ENCODE measurements around the gene BTNL3. TPM values are rescaled to one million over a fixed set of nuclear protein-coding genes. Genes with fewer than 3 reads are reported as not detected.

Gene BTNL3
- total and polyA plus RNA-seq, 2 experiments from 2014 or later: 0.08 TPM; not detected in 1

DNA sequence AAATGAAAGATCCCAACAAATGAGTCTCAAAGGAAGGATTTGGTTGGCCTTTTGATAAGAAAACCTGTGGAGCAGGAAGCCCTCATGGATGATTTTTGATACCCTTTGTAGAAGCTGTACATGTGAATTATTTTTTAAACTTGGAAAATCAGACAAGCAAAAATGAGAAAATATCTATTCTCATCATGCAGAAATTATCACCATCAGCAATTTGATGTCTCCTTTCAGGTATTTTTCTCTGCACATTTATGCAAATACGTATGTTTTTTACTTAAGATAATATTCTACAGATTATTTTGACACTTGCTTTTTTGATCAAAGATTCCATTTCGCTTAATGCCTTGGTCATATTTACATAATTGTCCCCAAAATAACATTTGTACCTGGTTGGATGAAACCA, 58.6 kb downstream of the BTNL3 start:
- no peak for DNase-seq (ENCODE audit: low spot score)
- H3K9me3 Mint-ChIP-seq: no peaks in the 10 kb centered on the region; the same call in 2 of the 3 replicates
- Histone ChIP-seq H3K27me3 (ENCODE audit: insufficient read depth) (peaks cover 49% of the 10 kb centered on the region), H4K20me1 (replicated peaks; ENCODE audit: insufficient read depth) (peaks cover 5% of the 10 kb centered on the region), H2AFZ (no peak overlapping the region), H3K27ac (ENCODE audit: low read depth) (no peak overlapping the region), H3K4me2 (no peak overlapping the region), H3K79me2 (replicated peaks; ENCODE audit: insufficient read depth) (no peaks in the 10 kb centered on the region), H3K4me1 (ENCODE audit: insufficient read depth) (peaks cover 7% of the 10 kb centered on the region; the same call in 1 of the 2 replicates), H3K4me3 (no peak overlapping the region), H3K9me2 (ENCODE audit: insufficient read depth) (no peaks in the 10 kb centered on the region; the same call in 1 of the 2 replicates), H3F3A (replicated peaks; ENCODE audit: low read depth) (0 out of 2 replicates have a peak, but pooled peaks cover 3% of the 10 kb centered on the region), H3K36me3 (ENCODE audit: insufficient read depth) (no peaks in the 10 kb centered on the region)
- H3K27me3 Mint-ChIP-seq (ENCODE audit: insufficient read depth, low read depth, poor library complexity): peaks cover 30% of the 10 kb centered on the region
- no peaks in the 10 kb centered on the region; the same call in 2 of the 3 replicates for H3K36me3 Mint-ChIP-seq (ENCODE audit: low read depth)
- no peak overlapping the region for H3K27ac Mint-ChIP-seq
- H3K4me1 Mint-ChIP-seq: peaks cover 5% of the 10 kb centered on the region
- TF ChIP-seq NANOG (IDR thresholded peaks at IDR 0.05; ENCODE audit: borderline replicate concordance) (no peak), CREB1 (CRISPR knock-in tag; IDR thresholded peaks at IDR 0.05; ENCODE audit: low read depth) (no peak), POLR2AphosphoS5 (IDR thresholded peaks at IDR 0.05; ENCODE audit: low read depth) (no peak), JUNB (IDR thresholded peaks at IDR 0.05; ENCODE audit: unreplicated experiment) (no peak), ZNF114 (CRISPR knock-in tag; IDR thresholded peaks at IDR 0.05) (no peak), EZH2phosphoT487 (IDR thresholded peaks at IDR 0.05; ENCODE audit: unreplicated experiment) (no peak), STAT1 (IDR thresholded peaks at IDR 0.05; ENCODE audit: unreplicated experiment) (no peak), ZNF331 (CRISPR knock-in tag; IDR thresholded peaks at IDR 0.05; ENCODE audit: low read depth) (no peak), EZH2 (IDR thresholded peaks at IDR 0.05; ENCODE audit: low read depth, unreplicated experiment) (no peak)
- TF ChIP-seq, protein P1, sequence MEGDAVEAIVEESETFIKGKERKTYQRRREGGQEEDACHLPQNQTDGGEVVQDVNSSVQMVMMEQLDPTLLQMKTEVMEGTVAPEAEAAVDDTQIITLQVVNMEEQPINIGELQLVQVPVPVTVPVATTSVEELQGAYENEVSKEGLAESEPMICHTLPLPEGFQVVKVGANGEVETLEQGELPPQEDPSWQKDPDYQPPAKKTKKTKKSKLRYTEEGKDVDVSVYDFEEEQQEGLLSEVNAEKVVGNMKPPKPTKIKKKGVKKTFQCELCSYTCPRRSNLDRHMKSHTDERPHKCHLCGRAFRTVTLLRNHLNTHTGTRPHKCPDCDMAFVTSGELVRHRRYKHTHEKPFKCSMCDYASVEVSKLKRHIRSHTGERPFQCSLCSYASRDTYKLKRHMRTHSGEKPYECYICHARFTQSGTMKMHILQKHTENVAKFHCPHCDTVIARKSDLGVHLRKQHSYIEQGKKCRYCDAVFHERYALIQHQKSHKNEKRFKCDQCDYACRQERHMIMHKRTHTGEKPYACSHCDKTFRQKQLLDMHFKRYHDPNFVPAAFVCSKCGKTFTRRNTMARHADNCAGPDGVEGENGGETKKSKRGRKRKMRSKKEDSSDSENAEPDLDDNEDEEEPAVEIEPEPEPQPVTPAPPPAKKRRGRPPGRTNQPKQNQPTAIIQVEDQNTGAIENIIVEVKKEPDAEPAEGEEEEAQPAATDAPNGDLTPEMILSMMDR (conservative IDR thresholded peaks at IDR 0.05; ENCODE audit: low read depth in 2 of 2): no peak
- TF ChIP-seq, protein P2, sequence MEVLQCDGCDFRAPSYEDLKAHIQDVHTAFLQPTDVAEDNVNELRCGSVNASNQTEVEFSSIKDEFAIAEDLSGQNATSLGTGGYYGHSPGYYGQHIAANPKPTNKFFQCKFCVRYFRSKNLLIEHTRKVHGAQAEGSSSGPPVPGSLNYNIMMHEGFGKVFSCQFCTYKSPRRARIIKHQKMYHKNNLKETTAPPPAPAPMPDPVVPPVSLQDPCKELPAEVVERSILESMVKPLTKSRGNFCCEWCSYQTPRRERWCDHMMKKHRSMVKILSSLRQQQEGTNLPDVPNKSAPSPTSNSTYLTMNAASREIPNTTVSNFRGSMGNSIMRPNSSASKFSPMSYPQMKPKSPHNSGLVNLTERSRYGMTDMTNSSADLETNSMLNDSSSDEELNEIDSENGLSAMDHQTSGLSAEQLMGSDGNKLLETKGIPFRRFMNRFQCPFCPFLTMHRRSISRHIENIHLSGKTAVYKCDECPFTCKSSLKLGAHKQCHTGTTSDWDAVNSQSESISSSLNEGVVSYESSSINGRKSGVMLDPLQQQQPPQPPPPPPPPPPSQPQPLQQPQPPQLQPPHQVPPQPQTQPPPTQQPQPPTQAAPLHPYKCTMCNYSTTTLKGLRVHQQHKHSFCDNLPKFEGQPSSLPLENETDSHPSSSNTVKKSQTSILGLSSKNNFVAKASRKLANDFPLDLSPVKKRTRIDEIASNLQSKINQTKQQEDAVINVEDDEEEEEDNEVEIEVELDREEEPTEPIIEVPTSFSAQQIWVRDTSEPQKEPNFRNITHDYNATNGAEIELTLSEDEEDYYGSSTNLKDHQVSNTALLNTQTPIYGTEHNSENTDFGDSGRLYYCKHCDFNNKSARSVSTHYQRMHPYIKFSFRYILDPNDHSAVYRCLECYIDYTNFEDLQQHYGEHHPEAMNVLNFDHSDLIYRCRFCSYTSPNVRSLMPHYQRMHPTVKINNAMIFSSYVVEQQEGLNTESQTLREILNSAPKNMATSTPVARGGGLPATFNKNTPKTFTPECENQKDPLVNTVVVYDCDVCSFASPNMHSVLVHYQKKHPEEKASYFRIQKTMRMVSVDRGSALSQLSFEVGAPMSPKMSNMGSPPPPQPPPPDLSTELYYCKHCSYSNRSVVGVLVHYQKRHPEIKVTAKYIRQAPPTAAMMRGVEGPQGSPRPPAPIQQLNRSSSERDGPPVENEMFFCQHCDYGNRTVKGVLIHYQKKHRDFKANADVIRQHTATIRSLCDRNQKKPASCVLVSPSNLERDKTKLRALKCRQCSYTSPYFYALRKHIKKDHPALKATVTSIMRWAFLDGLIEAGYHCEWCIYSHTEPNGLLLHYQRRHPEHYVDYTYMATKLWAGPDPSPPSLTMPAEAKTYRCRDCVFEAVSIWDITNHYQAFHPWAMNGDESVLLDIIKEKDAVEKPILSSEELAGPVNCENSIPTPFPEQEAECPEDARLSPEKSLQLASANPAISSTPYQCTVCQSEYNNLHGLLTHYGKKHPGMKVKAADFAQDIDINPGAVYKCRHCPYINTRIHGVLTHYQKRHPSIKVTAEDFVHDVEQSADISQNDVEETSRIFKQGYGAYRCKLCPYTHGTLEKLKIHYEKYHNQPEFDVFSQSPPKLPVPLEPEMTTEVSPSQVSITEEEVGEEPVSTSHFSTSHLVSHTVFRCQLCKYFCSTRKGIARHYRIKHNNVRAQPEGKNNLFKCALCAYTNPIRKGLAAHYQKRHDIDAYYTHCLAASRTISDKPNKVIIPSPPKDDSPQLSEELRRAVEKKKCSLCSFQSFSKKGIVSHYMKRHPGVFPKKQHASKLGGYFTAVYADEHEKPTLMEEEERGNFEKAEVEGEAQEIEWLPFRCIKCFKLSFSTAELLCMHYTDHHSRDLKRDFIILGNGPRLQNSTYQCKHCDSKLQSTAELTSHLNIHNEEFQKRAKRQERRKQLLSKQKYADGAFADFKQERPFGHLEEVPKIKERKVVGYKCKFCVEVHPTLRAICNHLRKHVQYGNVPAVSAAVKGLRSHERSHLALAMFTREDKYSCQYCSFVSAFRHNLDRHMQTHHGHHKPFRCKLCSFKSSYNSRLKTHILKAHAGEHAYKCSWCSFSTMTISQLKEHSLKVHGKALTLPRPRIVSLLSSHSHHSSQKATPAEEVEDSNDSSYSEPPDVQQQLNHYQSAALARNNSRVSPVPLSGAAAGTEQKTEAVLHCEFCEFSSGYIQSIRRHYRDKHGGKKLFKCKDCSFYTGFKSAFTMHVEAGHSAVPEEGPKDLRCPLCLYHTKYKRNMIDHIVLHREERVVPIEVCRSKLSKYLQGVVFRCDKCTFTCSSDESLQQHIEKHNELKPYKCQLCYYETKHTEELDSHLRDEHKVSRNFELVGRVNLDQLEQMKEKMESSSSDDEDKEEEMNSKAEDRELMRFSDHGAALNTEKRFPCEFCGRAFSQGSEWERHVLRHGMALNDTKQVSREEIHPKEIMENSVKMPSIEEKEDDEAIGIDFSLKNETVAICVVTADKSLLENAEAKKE (CRISPR knock-in tag; IDR thresholded peaks at IDR 0.05): no peak
- TF ChIP-seq, protein P3, sequence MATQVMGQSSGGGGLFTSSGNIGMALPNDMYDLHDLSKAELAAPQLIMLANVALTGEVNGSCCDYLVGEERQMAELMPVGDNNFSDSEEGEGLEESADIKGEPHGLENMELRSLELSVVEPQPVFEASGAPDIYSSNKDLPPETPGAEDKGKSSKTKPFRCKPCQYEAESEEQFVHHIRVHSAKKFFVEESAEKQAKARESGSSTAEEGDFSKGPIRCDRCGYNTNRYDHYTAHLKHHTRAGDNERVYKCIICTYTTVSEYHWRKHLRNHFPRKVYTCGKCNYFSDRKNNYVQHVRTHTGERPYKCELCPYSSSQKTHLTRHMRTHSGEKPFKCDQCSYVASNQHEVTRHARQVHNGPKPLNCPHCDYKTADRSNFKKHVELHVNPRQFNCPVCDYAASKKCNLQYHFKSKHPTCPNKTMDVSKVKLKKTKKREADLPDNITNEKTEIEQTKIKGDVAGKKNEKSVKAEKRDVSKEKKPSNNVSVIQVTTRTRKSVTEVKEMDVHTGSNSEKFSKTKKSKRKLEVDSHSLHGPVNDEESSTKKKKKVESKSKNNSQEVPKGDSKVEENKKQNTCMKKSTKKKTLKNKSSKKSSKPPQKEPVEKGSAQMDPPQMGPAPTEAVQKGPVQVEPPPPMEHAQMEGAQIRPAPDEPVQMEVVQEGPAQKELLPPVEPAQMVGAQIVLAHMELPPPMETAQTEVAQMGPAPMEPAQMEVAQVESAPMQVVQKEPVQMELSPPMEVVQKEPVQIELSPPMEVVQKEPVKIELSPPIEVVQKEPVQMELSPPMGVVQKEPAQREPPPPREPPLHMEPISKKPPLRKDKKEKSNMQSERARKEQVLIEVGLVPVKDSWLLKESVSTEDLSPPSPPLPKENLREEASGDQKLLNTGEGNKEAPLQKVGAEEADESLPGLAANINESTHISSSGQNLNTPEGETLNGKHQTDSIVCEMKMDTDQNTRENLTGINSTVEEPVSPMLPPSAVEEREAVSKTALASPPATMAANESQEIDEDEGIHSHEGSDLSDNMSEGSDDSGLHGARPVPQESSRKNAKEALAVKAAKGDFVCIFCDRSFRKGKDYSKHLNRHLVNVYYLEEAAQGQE (IDR thresholded peaks at IDR 0.05; ENCODE audit: unreplicated experiment): no peak
- TF ChIP-seq, protein P4, sequence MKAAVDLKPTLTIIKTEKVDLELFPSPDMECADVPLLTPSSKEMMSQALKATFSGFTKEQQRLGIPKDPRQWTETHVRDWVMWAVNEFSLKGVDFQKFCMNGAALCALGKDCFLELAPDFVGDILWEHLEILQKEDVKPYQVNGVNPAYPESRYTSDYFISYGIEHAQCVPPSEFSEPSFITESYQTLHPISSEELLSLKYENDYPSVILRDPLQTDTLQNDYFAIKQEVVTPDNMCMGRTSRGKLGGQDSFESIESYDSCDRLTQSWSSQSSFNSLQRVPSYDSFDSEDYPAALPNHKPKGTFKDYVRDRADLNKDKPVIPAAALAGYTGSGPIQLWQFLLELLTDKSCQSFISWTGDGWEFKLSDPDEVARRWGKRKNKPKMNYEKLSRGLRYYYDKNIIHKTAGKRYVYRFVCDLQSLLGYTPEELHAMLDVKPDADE (IDR thresholded peaks at IDR 0.05): no peak
- no peak for ATAC-seq
- no peak overlapping the region for H3K4me3 Mint-ChIP-seq

Measured in GM23338 (cell line).